ENCODE results near the gene ACVR1C. TPM values are rescaled to one million over a fixed set of nuclear protein-coding genes. Genes with fewer than 3 reads are reported as not detected.

The ACVR1C gene
- total and polyA plus RNA-seq, 2 of the 8 experiments (the other 6 are each of a cell fraction or from before 2014, with no cell fraction given): 0.21 to 0.52 TPM

DNA sequence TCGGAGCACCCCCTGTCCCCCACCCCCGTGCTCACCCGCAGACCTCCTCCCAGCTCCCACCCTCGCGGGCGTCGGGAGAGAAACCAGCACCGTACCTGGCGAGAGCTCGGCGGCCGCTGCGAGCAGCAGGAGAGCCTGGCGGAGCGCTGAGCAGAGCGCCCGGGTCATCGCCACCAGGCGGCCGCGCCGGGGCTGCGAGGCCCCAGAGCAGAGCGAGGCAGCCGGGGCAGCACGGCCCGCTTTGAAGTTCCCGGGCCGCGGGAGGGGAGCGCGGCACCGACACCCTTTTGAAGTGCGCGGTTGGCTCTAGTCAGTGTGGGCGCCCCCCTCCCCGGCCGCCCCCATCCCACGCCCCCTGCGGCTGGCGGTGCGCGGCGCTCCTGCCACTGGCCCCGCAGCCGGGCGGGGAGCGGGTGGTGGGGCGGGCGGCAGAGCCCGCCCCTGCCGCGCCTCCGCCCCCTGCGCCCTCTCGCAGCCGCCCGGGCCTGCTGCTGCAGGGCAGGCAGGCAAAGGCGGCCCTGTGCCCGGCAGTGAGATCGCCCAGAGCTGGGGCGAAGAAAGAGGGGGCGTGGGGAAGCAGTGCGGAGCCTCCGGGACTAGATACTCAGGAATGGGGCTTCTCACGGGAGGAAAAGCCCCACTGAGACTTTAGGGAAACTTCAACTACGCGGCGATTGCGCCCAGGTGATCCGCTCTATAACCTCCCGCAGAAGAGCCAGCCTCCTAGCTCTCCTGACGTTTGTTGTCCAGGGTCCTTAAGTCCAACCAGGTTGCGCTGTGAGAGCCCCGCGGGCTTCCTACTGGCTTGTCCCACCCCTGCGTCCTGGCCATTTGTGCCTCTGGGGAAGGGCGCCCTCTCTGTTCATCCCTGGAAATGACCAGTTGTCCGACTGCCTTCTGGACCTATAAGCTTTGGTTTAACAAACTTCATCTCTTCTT lies at the start of gene ACVR1C (continued):
- TF ChIP-seq NRF1 (IDR thresholded peaks at IDR 0.05; ENCODE audit: low read depth, low read length) (no peak), POLR2A (IDR thresholded peaks at IDR 0.05; ENCODE audit: control extremely low read depth in 1 of 2, low read depth in 2 of 2, low read length in 2 of 2) (no peak), TAF1 (IDR thresholded peaks at IDR 0.05; ENCODE audit: low read depth, low read length) (0 out of 2 replicates have a peak, but pooled peaks have one; percentile 6), ASH2L (IDR thresholded peaks at IDR 0.05; ENCODE audit: low read length) (peak; percentile 76), BRCA1 (IDR thresholded peaks at IDR 0.05; ENCODE audit: low read depth, low read length) (no peak), HDAC6 (IDR thresholded peaks at IDR 0.05; ENCODE audit: low read depth, low read length) (no peak), CTCF (IDR thresholded peaks at IDR 0.05; ENCODE audit: control extremely low read depth in 1 of 3, insufficient read depth in 1 of 3, low read depth in 1 of 3, low read length in 3 of 3) (peak; percentile 73 to 93 (median 75)), ZNF274 (IDR thresholded peaks at IDR 0.05; ENCODE audit: borderline replicate concordance, extremely low read depth, low read length) (no peak), CREB1 (IDR thresholded peaks at IDR 0.05) (peak; percentile 42; the same call in 1 of the 2 replicates), KDM5A (IDR thresholded peaks at IDR 0.05; ENCODE audit: low read length) (no peak), NANOG (IDR thresholded peaks at IDR 0.05; ENCODE audit: insufficient read depth, low read depth, low read length, poor library complexity, severe bottlenecking) (no peak), HDAC2 (IDR thresholded peaks at IDR 0.05; ENCODE audit: borderline replicate concordance in 1 of 2, low read depth in 2 of 2, low read length in 2 of 2) (peak in 1 of 2 experiments; percentile 37; a peak in 1 of 4 replicates), SP1 (IDR thresholded peaks at IDR 0.05; ENCODE audit: low read depth, low read length) (0 out of 2 replicates have a peak, but pooled peaks have one; percentile 45), E2F6 (IDR thresholded peaks at IDR 0.05) (no peak), SIX5 (IDR thresholded peaks at IDR 0.05; ENCODE audit: low read depth, low read length) (no peak), BACH1 (IDR thresholded peaks at IDR 0.05; ENCODE audit: low read length) (no peak), RAD21 (IDR thresholded peaks at IDR 0.05 in 1 of 2, conservative IDR thresholded peaks at IDR 0.05 in 1 of 2; ENCODE audit: low read depth in 2 of 2, low read length in 2 of 2) (peak; percentile 60 to 66), CHD2 (IDR thresholded peaks at IDR 0.05; ENCODE audit: low read length) (no peak), POU5F1 (IDR thresholded peaks at IDR 0.05; ENCODE audit: low read depth, low read length) (no peak), CEBPB (IDR thresholded peaks at IDR 0.05; ENCODE audit: low read depth, low read length) (no peak), CTBP2 (IDR thresholded peaks at IDR 0.05; ENCODE audit: borderline replicate concordance, insufficient read depth, insufficient read length, low read length) (peak; percentile 59)

All from H1 (cell line).